GM13976 (cell line): Measurements from ENCODE around the gene DMPK.

Source experiments
- DNase-seq: peaks from one replicate; pipeline ENCODE4 v3.0.0; 2012; ENCODE audit warnings: low spot score
- CTCF ChIP-seq: IDR thresholded peaks from 2 replicates; pipeline ENCODE4 v1.5.1; 2012; ENCODE audit warnings: borderline replicate concordance, mild to moderate bottlenecking; ENCODE audit not compliant: insufficient read depth; ENCODE audit errors: extremely low read depth, missing control alignments, control extremely low read depth
- in situ Hi-C: fragments of 300-500 bp; cut with MboI; formaldehyde crosslinking; loops from one replicate; pipeline ENCODE4 v1.12.0; 2022; ENCODE audit warnings: low sequenced_read_pairs, mixed read lengths, inconsistent platforms; ENCODE audit not compliant: unreplicated experiment

The DMPK gene

GRCh38 chr19:45785781-45786532 lies 3.7 kb upstream of the DMPK start:
- no peak for DNase-seq
- in situ Hi-C loops: no loop called here
- no peak for TF ChIP-seq CTCF

GRCh38 chr19:45785097-45785496 lies 2.8 kb upstream of the DMPK start:
- TF ChIP-seq CTCF: no peak
- no peak for DNase-seq
- in situ Hi-C loops: no loop called here

GRCh38 chr19:45784096-45784495 lies 1.8 kb upstream of the DMPK start:
- no peak for DNase-seq
- TF ChIP-seq CTCF: no peak
- in situ Hi-C loops: no loop called here

- in situ Hi-C loops: no loop called here
- no peak for TF ChIP-seq CTCF
- DNase-seq: no peak
These were observed 813 bp upstream of the DMPK start for GRCh38 chr19:45782820-45783785.

- in situ Hi-C loops: no loop called here
- no peak for TF ChIP-seq CTCF
These were observed 802 bp downstream of the DMPK start for GRCh38 chr19:45781214-45782161.

More at GRCh38 chr19:45781214-45782161, 802 bp downstream of the DMPK start:
- no peak for DNase-seq
